SK-N-MC (cell line): ENCODE data around the gene GBP4.

Experiments
- EZH2 ChIP-seq: fragments of 200-600 bp; sonication (generic); IDR thresholded peaks from one replicate; pipeline ENCODE4 v1.6.1; 2017; ENCODE audit warnings: antibody characterized with exemption
- POLR2AphosphoS5 ChIP-seq: IDR thresholded peaks from 2 replicates; pipeline ENCODE4 v1.6.1; 2012; ENCODE audit warnings: mild to moderate bottlenecking, low read depth, low read length, borderline replicate concordance

DNA sequence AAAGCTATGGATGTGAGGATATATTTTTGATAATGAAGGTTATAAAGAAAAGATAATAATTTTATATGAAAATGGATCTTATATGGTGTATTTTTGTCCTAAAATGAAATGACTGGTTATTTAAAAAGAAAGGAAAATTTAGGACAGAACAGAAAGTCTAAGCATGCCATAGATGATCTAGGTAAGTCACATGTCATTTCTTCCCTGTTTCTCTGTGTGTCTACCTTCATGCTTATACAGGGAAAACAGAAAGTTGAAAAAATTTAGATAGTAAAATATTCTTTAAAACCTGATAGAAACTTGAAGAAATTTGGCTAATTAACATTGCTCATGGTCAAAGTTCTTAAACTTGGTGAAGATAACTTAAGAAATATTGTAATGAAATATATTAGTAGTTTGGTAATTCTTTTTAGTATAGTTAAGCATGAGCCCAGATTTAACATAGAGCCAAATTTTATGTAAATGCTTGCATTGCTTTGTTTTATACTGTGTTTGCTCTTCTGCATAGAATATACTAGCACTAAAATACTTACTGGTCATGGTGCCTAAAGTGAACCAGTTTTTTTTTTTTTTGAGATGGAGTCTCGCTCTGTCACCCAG, 12.4 kb upstream of the GBP4 start:
- no peak for TF ChIP-seq EZH2
- TF ChIP-seq POLR2AphosphoS5: no peak
